ENCODE results near the gene IGFL3. TPM values are rescaled to one million over a fixed set of nuclear protein-coding genes. Genes with fewer than 3 reads are reported as not detected.
A peak's percentile ranks its signal among the peaks of the same experiment; 100 is the strongest.

The IGFL3 gene
- polyA plus RNA-seq, 1 of the 3 experiments (the other 2 are of a cell fraction): not detected

- Histone ChIP-seq H3K9me3 (no peaks in the 10 kb centered on the region), H3K4me3 (ENCODE audit: low read depth in 2 of 2, low read length in 1 of 2) (no peak overlapping the region), H3K27ac (ENCODE audit: low read depth in 2 of 2, low read length in 1 of 2) (peak overlapping the region; percentile 93 to 98; a peak in 3 of 4 replicates), H3F3A (replicated peaks; ENCODE audit: insufficient read depth) (peaks cover 38% of the 10 kb centered on the region), H3K4me2 (no peak overlapping the region), H3K79me2 (ENCODE audit: insufficient read depth) (no peaks in the 10 kb centered on the region), H4K20me1 (ENCODE audit: insufficient read depth) (no peaks in the 10 kb centered on the region), H3K27me3 (ENCODE audit: insufficient read depth) (no peaks in the 10 kb centered on the region), H2AFZ (ENCODE audit: low read depth) (no peak overlapping the region), H3K4me1 (ENCODE audit: control insufficient read depth in 1 of 2, insufficient read depth in 2 of 2, low read depth in 1 of 2, low read length in 1 of 2) (peaks cover 0 to 11% of the 10 kb centered on the region in 2 experiments; a peak in 2 of 4 replicates), H3K9me2 (no peaks in the 10 kb centered on the region), H3K9ac (no peak overlapping the region), H3K36me3 (replicated peaks in 1 of 2; ENCODE audit: control insufficient read depth in 1 of 2, insufficient read depth in 2 of 2, low read length in 1 of 2) (no peaks in the 10 kb centered on the region)
- POLR2A ChIA-PET: no interaction called here
- no peak for DNase-seq
- TF ChIP-seq TAF1 (IDR thresholded peaks at IDR 0.05; ENCODE audit: borderline replicate concordance, low read depth, low read length) (no peak), RFX5 (IDR thresholded peaks at IDR 0.05; ENCODE audit: low read length) (no peak), JUND (IDR thresholded peaks at IDR 0.05) (no peak), ZBTB33 (IDR thresholded peaks at IDR 0.05; ENCODE audit: borderline replicate concordance, low read depth) (no peak), NFIC (IDR thresholded peaks at IDR 0.05; ENCODE audit: borderline replicate concordance) (no peak), MAX (IDR thresholded peaks at IDR 0.05; ENCODE audit: low read depth) (no peak), CHD2 (IDR thresholded peaks at IDR 0.05; ENCODE audit: low read length, partially characterized antibody) (no peak), REST (IDR thresholded peaks at IDR 0.05; ENCODE audit: low read depth, low read length) (no peak), EZH2phosphoT487 (IDR thresholded peaks at IDR 0.05; ENCODE audit: borderline replicate concordance, low read depth) (no peak), POLR2AphosphoS5 (IDR thresholded peaks at IDR 0.05; ENCODE audit: low read depth, low read length) (no peak), SMC3 (IDR thresholded peaks at IDR 0.05; ENCODE audit: low read depth, low read length) (no peak)
- CTCF ChIA-PET: no interaction called here
These were observed 10.0 kb upstream of the IGFL3 start for GRCh38 chr19:46134527-46134926.

- Histone ChIP-seq H3K4me2 (peak overlapping the region; percentile 36; the same call in 1 of the 2 replicates), H2AFZ (ENCODE audit: low read depth) (no peak overlapping the region)
- TF ChIP-seq REST (IDR thresholded peaks at IDR 0.05; ENCODE audit: low read depth, low read length) (no peak), POLR2AphosphoS5 (IDR thresholded peaks at IDR 0.05; ENCODE audit: low read depth, low read length) (no peak), ZBTB33 (IDR thresholded peaks at IDR 0.05; ENCODE audit: borderline replicate concordance, low read depth) (no peak), USF2 (IDR thresholded peaks at IDR 0.05; ENCODE audit: borderline replicate concordance, low read depth, low read length) (no peak), EZH2phosphoT487 (IDR thresholded peaks at IDR 0.05; ENCODE audit: borderline replicate concordance, low read depth) (no peak)
These were observed 9.3 kb upstream of the IGFL3 start for GRCh38 chr19:46133777-46134241.

More at GRCh38 chr19:46133777-46134241, 9.3 kb upstream of the IGFL3 start:
- Histone ChIP-seq H3F3A (replicated peaks; ENCODE audit: insufficient read depth) (peaks cover 38% of the 10 kb centered on the region), H3K27ac (ENCODE audit: low read depth in 2 of 2, low read length in 1 of 2) (peak overlapping the region; percentile 93 to 98; a peak in 3 of 4 replicates), H3K36me3 (replicated peaks in 1 of 2; ENCODE audit: control insufficient read depth in 1 of 2, insufficient read depth in 2 of 2, low read length in 1 of 2) (no peaks in the 10 kb centered on the region), H3K4me3 (ENCODE audit: low read depth in 2 of 2, low read length in 1 of 2) (no peak overlapping the region), H4K20me1 (ENCODE audit: insufficient read depth) (no peaks in the 10 kb centered on the region), H3K4me1 (ENCODE audit: control insufficient read depth in 1 of 2, insufficient read depth in 2 of 2, low read depth in 1 of 2, low read length in 1 of 2) (peaks cover 0 to 11% of the 10 kb centered on the region in 2 experiments; a peak in 2 of 4 replicates), H3K9ac (peak overlapping the region; percentile 51), H3K9me2 (no peaks in the 10 kb centered on the region), H3K9me3 (no peaks in the 10 kb centered on the region), H3K27me3 (ENCODE audit: insufficient read depth) (no peaks in the 10 kb centered on the region), H3K79me2 (ENCODE audit: insufficient read depth) (no peaks in the 10 kb centered on the region)
- 54% methylated on average over 1 of the region's 1 CpG for WGBS (ENCODE audit: low lambda C conversion rate)
- DNase-seq: no peak
- POLR2A ChIA-PET: no interaction called here
- CTCF ChIA-PET: no interaction called here

Data from SK-N-SH (cell line).